HG03571 (cell line): Measurements from ENCODE around the gene HOMER1.

Source experiments
- ATAC-seq: cut with Tn5 transposase; IDR thresholded peaks from one replicate; pipeline ENCODE4 v1.9.1; 2021; ENCODE audit not compliant: unreplicated experiment

Gene HOMER1

GRCh38 chr5:79491690-79492317 lies 22.1 kb downstream of the HOMER1 start:
- ATAC-seq, result no peak

- ATAC-seq, result no peak
Observed at GRCh38 chr5:79490323-79490936, 23.5 kb downstream of the HOMER1 start.

GRCh38 chr5:79489773-79490172 lies 24.2 kb downstream of the HOMER1 start:
- no peak for ATAC-seq

DNA sequence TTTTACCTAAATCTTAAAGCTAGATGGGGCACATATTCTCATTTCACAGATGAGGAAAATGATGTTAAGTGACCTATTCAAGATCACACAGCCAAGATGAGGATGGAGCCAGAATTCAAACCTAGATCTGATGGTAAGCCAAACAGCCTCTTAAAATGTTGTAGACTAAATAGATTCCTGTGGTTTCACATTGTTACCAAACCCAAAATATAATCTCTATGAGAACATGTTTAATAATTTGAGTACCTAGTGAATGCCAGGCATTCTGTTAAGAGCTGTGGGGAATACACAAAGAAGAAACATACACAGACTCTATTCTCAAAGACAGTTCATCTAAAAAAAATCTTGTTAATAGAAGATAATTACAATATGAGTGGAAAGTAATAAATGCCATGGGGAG lies 25.2 kb downstream of the HOMER1 start:
- no peak for ATAC-seq

GRCh38 chr5:79488058-79488457 lies 25.9 kb downstream of the HOMER1 start:
- ATAC-seq, result no peak

GRCh38 chr5:79487251-79487650 lies 26.7 kb downstream of the HOMER1 start:
- ATAC-seq, result no peak

DNA sequence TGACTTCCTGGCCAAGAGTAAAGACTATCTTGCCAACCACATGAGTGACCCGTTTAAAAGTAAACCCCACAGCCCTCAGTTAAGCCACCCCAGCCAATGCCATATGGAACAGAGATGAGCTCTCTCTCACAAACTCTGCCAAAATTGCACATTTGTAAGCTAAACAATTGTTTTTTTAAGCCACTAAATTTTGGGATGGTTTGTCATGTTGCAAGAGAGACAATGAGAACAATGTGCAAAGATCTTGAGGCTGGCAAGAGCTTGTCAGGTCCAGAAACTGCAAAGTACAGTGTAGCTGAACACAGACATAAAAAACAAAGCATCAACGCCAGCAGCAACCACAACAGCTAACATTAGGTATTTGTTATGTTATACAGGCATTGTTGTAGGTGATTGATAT lies 27.8 kb downstream of the HOMER1 start:
- no peak for ATAC-seq

- ATAC-seq, result no peak
Observed at GRCh38 chr5:79484731-79485130, 29.2 kb downstream of the HOMER1 start.

GRCh38 chr5:79481574-79481973 lies 32.4 kb downstream of the HOMER1 start:
- ATAC-seq, result no peak

- no peak for ATAC-seq
Observed at GRCh38 chr5:79480991-79481390, 32.9 kb downstream of the HOMER1 start.

DNA sequence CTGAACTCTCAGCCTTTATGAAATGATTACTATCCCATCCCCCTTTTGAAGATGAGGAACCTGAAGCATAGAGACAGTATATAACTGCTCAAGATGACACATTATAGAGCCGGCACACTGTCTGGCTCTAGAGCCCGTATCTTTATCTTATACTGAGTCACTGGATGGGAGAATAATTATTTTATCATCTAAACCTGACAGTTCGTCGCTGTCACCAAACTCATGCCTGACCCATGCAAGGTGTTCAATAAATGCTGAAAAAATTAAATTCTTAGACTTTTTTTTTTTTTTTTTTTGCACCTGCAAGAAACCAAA lies 38.8 kb downstream of the HOMER1 start:
- no peak for ATAC-seq

DNA sequence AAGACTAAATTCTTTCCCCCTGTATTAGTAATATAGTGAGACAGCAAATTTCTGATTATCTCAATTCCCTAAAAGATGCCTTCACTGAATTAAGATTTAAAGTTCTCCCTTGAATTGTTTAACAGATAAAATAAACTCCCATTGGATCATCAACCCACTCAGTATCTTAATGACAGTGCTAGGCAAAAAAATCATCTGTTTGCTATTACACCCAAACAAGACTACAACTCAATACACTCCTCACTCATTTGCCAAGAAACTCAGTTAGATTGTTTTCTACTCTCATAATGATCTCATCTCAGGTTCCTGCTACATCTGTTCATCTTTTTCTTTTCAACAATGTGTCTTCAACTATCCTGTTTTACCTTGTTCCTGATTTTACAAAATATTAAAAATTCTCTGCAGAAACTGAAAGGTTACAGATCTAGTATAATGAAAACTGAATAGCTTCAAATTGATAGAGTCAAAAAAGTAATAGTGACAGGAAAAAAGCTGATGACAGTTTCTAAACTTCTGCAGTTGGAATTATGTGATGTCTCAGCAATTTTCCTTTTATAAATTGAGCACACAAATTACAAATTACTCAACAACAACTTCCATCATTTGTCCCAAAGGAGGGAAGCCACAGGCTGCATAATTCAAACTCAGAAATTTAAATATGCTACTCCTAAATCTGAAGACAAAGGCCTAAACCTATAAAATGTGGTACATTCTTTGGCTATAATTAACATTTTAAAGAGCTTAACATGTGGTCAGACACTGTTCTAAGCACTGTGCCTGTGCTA lies 39.4 kb downstream of the HOMER1 start:
- ATAC-seq, result no peak

GRCh38 chr5:79471556-79471955 lies 42.4 kb downstream of the HOMER1 start:
- ATAC-seq, result no peak

GRCh38 chr5:79464695-79465332 lies 49.1 kb downstream of the HOMER1 start:
- ATAC-seq, result no peak

- no peak for ATAC-seq
Observed at GRCh38 chr5:79464278-79464677, 49.7 kb downstream of the HOMER1 start.

DNA sequence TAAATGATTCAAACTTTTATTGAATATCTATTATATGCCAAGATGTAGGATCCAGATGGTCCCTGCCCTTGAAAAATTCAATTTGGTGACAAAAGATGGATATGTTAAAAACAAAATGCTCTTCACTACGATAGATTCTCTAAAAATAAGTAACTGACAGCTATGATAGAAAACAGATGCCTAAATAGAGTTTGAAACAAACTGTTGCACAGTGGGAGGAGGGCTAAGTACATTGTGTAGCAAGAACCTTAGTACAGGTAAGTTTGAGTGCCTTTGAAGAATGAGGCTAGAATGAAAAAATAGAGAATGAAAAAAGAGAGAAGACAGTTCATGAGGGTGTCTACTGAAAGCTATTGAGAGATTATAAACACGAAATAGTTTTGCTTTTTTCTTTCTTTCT lies 54.3 kb downstream of the HOMER1 start:
- ATAC-seq, result no peak

GRCh38 chr5:79456890-79457583 lies 56.9 kb downstream of the HOMER1 start:
- ATAC-seq, result peak; percentile 55

GRCh38 chr5:79456400-79456799 lies 57.5 kb downstream of the HOMER1 start:
- ATAC-seq, result no peak

- no peak for ATAC-seq
Observed at GRCh38 chr5:79454043-79454442, 59.9 kb downstream of the HOMER1 start.

GRCh38 chr5:79448336-79448735 lies 65.6 kb downstream of the HOMER1 start:
- ATAC-seq, result no peak

GRCh38 chr5:79436821-79437220 lies 77.1 kb downstream of the HOMER1 start:
- no peak for ATAC-seq
